ENCODE results near the gene XCL2. TPM values are rescaled to one million over a fixed set of nuclear protein-coding genes. Genes with fewer than 3 reads are reported as not detected.

The XCL2 gene
- total and polyA plus RNA-seq, 2 of the 4 experiments (the other 2 are of a cell fraction) = not detected

GRCh38 chr1:168591066-168591465, 47.3 kb upstream of the XCL2 start:
- H2BK15ac ChIP-seq (ENCODE audit: low read depth, low read length) = no peak overlapping the region
- H4K5ac ChIP-seq (ENCODE audit: low read depth, low read length) = no peak overlapping the region
- H3K27ac ChIP-seq (ENCODE audit: insufficient read depth, low read length) = no peak overlapping the region
- TF ChIP-seq BHLHE40 (IDR thresholded peaks at IDR 0.05; ENCODE audit: low read depth, low read length) (no peak), CEBPB (IDR thresholded peaks at IDR 0.05; ENCODE audit: low read depth, low read length) (no peak), MAFK (IDR thresholded peaks at IDR 0.05; ENCODE audit: low read depth, low read length) (no peak), CHD1 (IDR thresholded peaks at IDR 0.05; ENCODE audit: low read depth, low read length) (no peak), ELK1 (IDR thresholded peaks at IDR 0.05; ENCODE audit: borderline replicate concordance, low read depth, low read length) (no peak)
- H3K23ac ChIP-seq (ENCODE audit: low read depth, low read length) = no peak overlapping the region
- POLR2A ChIA-PET (ENCODE audit: unreplicated experiment) = no interaction called here
- no TSS peak for BruUV-seq (replicated peaks)
- no peak overlapping the region for H2AFZ ChIP-seq (replicated peaks; ENCODE audit: low read length, poor library complexity)
- no peaks in the 10 kb centered on the region for H3K36me3 ChIP-seq (ENCODE audit: control insufficient read depth, insufficient read depth, low read length)
- H4K8ac ChIP-seq (ENCODE audit: low read depth in 2 of 2, low read length in 2 of 2) = no peak overlapping the region
- no peak overlapping the region for H3K4ac ChIP-seq (ENCODE audit: low read depth, low read length)
- H3K56ac ChIP-seq (ENCODE audit: extremely low read depth, insufficient read depth, low read length) = no peak overlapping the region
- H2BK5ac ChIP-seq (ENCODE audit: low read depth, low read length, poor library complexity, severe bottlenecking) = no peak overlapping the region
- no peak overlapping the region for H2BK20ac ChIP-seq (ENCODE audit: low read depth, low read length)
- dilution Hi-C loops (cut with HindIII; ENCODE audit: low sequenced_read_pairs, unreplicated experiment) (no loop called here), in situ Hi-C loops (cut with MboI; ENCODE audit: low sequenced_read_pairs) (no loop called here), intact Hi-C loops (cut with micrococcal nuclease) (no loop called here)
- ATAC-seq (ENCODE audit: low read depth) (no peak), DNase-seq (no peak)
- no peaks in the 10 kb centered on the region for H3K9me3 ChIP-seq (ENCODE audit: control insufficient read depth, insufficient read depth, low read length)
- H2AK5ac ChIP-seq (ENCODE audit: low read depth, low read length) = no peak overlapping the region
- no peaks in the 10 kb centered on the region; the same call in 1 of the 2 replicates for H3K27me3 ChIP-seq (ENCODE audit: control insufficient read depth, insufficient read depth, low read length)
- no peaks in the 10 kb centered on the region for H3K9me1 ChIP-seq (ENCODE audit: insufficient read depth, low read length)
- H2BK120ac ChIP-seq (ENCODE audit: low read depth, low read length) = no peak overlapping the region
- H4K20me1 ChIP-seq (ENCODE audit: insufficient read depth, low read length) = no peaks in the 10 kb centered on the region
- no CpG with 5 or more reads among the region's 5 CpGs for WGBS, 2 experiments (ENCODE audit: extremely low coverage in 2 of 2, insufficient read length in 1 of 2)
- H2AK9ac ChIP-seq (replicated peaks; ENCODE audit: low read depth, low read length, poor library complexity) = no peak overlapping the region
- CTCF ChIA-PET = no interaction called here
- no peak overlapping the region for H3K14ac ChIP-seq (replicated peaks; ENCODE audit: low read depth, low read length)
- no peak overlapping the region for H3K18ac ChIP-seq (ENCODE audit: low read depth, low read length)
- H4K91ac ChIP-seq (ENCODE audit: insufficient read depth, low read depth, low read length) = no peak overlapping the region
- no peak overlapping the region for H3K9ac ChIP-seq (ENCODE audit: low read depth, low read length)
- H3K4me3 ChIP-seq (ENCODE audit: insufficient read depth, low read depth, low read length) = no peak overlapping the region
- H3K4me1 ChIP-seq (ENCODE audit: control insufficient read depth, insufficient read depth, low read length) = no peaks in the 10 kb centered on the region
- H3K79me1 ChIP-seq (ENCODE audit: low read depth in 1 of 2, low read length in 2 of 2) = no peaks in the 10 kb centered on the region
- no peak overlapping the region for H3K4me2 ChIP-seq (ENCODE audit: low read depth, low read length)
